8988T (cell line): ENCODE data around the gene NAV2.

Source experiments
- DNase-seq: peaks from one replicate; pipeline ENCODE4 v3.0.0; 2011

The NAV2 gene

DNA sequence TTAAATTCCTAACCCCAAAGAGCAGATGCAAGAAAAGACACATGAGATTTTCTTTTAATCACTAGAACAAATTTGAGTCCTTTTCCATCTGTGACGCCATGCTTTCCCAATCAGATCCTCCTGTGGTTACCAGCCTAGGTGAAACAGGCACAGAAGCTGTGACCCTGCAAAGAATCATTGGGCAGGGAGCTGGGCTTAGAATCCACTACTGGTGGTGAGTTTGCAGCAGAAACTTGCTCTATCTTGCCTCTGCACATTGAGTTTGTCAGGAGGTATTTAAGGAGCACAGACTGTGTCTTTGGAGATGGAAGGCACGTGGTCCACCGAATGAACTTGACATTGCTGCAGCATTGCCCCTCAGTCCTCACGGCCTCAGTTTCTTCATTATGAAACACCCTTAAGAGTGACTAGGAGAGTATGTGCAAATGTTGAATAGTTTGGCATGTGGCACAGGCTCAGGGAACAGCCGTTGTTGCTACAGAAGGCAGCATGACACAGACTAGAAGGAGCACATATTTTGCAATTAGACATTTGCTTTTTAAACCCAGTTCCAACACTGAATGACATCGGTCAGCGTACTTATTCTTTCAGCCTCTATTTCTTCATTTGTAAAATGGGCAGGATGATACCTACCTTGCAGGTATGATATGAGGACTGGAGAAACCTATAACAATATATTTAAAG lies 320.1 kb downstream of the NAV2 start:
- no peak for DNase-seq

DNA sequence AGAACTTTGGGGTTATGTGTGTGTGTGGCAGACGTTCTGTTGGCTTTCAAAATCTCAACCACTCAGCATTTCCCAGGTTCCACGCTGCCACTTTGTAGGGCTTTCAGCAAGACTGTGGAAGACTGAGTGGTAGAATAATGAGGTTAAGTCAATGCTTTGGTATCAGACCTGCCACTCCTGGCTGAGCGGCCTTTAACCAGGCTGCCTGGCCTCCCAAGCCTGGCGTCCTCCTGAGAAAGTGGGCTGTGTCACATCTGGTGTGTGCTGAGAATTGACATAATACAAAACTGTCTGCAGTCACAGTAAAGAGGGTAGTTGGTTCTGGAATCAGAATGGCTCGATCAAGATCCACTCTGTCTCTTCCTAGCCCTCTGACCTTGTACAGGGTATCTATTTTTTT lies 321.2 kb downstream of the NAV2 start:
- no peak for DNase-seq

DNA sequence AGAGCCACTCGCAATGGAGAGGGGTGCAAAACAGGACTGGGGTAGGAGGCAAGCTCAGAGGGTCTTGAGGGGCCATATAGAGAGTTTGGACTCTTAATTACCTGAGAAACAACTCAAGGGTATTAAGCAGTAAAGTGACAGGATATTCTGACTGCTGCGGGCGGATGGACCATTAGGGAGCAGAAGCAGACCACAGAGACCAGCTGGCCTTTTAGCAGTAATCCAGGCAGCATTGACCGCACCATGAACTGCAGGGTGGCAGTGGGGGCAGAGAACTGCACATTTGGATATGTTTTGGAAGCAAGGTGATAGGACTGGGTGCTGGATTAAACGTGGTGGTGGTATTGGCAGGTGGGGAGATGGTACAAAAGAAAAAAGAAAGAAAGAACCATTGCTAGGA lies 322.3 kb downstream of the NAV2 start:
- DNase-seq = no peak

DNA sequence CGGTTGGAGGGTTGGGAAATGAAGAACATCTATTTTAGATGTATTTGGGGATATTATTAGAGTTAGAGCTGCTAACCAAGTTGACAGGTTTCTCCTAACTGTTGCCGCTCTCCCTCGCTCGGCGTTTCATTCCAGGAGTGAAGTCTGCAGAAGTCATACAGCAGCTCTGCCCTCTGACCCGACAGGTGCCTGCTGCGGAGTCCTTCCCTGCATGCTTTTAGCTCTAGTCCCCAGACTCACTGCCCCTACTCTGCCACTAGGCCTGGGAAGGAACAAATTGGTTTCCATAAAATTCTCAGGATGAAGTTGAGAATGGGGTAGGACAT lies 322.7 kb downstream of the NAV2 start:
- DNase-seq = no peak

DNA sequence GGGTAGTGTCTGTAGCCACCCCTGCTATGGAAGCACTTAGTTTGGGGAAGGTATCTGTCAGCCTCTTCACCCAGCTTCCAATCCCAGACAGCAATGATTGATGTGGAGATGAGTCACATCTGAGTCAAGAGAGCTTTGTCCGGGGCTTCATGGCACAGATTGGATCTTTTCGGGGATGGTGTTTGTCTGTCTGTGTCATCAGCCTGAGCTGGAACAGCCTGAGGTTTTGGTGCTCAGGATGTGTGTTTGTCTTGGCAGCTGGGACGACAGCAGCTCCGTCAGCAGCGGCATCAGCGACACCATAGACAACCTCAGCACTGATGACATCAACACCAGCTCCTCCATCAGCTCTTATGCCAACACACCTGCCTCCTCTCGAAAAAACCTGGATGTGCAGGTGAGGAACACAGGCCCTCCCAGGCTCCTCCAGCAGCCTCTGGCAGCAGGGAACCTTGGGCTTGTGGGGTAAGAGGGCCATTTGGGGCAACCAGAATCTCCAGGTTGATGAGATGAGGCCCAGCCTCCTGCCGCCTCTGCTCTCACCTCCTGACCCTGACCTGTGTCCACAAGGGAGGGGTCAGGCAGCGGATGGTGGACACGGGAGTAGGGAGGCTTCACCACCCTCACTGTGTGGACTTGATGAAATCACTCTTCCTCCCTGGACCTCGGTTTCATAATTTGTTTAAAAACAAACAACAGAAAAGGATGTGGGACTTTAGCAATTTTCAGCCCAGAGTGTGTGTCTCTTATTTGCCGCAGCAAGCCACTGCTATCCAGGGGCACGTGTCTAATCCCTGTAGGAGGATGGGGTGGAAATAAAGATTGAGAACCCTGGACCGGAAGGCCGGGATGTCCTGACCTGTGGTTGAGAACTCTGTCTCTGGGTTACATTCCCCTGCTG lies 323.3 kb downstream of the NAV2 start:
- DNase-seq = no peak

DNA sequence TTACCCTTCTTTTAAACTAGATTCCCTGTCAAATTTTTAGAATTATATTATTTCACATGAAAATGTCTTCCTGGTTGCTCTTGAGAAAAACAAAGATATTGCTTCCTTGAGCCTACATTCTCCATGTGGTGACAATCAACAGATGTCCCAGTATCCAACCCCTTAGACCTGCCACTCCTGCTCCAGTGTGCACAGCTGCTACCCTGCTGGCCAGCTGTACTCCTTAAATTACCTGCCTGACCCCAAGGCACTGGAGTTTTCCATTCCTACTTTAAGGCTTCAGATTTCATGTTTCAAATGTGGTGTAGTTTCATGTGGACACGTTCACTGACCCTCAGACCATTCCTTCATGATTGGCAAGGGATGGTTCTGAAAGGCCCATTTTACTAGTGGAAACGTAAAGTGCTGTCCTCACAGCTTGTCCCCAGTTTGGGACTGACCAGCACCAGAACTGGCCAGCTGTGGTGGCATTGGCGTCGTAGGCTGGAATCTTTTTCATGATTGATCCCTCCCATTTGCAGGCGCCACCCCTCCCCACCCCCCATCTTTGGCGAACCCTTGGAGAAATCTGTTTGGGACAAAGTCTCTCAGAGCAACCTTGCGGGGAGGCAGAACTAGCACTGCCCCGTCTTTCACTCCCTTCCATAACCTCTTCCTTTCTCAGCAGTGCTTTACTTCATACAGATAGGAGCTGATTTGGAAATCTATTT lies 324.1 kb downstream of the NAV2 start:
- DNase-seq = no peak

DNA sequence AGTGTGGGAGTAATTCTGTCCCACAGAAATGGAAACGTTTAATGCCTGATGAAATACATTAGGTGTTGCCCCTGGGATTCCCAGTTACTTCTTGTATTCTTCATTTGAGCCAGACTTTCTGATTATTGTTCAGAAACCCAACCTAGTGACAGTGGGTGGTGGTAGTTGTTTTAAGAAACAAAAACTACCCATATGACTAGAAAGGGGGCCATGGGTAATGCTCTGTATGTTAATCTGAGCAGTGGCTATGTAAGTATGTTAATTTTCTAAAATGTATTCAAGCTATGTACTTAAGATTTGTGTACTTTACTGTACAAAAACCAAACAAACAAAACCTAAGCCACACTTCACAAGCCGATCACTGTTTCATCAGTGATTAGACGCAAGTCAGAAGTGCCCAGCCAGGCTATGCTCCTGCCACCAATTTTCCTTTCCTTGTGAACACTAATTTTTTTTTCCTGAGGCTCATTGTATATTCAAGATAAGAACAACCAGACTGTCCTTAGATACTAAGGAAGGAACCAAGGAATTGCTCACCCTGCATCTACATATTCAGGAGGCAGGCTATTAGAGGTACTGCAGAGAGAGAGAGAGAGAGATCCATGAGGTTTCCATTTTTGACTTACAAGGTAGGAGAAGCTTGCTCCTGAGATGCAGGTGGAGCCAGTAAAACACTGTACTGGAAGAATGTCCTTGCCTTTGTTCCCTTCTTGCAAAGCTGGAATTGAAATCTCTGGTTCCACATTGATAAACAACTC lies 324.9 kb downstream of the NAV2 start:
- no peak for DNase-seq

DNA sequence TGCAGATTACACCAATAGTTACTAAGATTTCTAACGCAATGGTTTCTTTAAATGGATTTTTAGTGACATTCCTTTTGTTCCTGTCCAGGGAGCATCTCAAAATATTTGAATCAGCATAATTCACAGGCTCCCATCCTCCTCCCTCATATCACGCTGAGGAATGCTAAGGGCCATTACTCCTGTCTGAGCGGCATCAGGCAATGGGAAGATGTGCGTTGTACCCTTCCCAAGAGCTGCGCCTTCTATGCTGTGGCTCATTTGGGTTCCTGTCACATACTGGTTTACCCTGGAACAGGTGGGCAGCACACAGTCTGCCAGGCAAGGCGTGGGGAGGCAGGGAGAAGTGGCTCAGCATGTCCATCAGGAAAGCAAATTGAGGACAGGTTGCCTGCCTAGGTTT lies 325.8 kb downstream of the NAV2 start:
- DNase-seq = no peak

DNA sequence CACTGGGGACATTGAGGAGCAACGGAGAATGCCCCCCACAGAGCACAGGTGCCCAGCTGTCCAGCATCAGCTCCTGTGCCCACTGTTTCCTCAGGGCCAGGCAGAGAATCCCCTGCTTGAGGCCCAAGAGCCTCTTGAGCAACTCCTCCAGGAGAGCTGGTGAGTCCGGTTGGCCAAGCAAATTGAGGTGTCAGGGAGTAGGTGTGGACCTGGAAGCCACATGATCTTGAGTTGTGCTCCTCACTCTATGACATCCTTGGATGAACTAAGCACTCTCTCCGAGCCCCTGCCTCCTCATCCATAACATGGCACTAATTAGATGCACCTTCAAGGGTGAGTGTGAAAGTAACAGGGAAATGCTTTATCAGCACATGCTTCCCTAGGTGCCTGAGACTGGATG lies 326.3 kb downstream of the NAV2 start:
- no peak for DNase-seq

DNA sequence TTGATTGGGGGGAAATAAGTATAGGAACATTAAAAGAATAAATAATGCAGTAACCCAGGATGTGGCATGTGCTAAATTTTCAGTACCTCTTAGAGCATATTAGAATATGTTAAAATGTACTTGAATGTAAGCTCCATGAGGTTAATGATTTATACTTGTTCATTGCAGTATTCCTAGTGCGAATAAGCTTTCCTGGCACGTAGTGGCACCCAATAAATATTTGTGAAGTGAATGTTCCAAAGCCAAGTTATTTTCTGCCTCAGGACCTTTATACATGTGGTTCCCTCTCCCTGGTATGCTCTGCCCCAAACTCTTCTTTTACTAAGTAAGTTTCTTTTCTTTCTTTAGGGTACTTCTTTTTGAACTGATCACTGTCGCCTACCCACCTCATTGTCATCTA lies 328.9 kb downstream of the NAV2 start:
- DNase-seq = no peak

DNA sequence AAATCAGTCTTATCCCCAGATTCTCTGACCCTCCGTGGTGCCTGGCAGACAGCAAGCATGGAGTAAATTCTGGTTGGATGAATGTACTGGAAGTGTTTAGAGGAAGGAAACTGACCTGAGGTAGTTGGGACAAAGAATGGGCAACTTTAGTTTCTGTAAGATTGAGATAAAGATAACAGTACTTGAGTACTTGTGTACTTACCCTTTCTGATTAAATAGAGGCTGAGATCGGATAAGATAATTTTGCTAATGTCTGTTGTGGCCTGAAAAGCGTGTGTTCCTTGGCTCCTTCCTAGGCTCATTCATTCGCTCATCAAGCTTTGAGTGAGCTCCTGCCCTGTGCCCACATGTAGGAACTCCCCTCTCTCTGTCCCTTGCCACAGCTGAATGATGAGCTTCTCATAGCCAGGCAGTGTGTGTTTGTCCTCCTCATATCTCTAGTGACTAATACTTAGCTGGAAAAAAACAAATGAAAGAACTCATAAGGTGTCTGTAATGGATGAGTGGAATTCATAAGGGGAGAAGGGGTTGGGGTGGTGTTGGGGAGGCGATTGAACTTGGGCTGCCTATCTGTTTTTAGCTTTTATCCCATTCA lies 329.5 kb downstream of the NAV2 start:
- DNase-seq = no peak

DNA sequence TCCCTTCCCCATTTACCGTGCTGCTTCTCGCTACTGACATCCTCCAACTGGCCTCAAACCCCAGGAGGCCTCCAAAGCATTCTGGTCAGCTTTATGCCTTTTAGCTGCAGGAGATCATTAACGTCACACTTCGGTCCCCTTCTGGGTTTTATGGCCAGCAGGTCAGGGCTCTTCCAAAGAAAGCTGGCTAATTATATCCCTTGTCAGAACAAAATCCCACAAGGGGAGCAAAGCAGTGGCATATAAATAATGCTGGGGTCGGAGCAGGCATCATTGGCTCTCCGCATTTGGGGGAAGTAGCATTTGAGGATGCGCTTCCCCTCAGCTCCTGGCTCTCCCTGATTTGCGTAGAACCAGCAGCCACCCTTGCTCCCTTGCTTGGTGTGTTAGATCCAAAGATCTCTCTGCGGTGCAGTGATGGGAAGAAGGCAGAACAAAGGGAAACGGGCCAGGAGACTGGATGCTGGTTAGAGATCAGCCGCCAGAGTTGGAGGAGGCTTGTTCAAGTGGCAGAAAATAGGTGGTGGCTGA lies 330.2 kb downstream of the NAV2 start:
- DNase-seq = no peak

DNA sequence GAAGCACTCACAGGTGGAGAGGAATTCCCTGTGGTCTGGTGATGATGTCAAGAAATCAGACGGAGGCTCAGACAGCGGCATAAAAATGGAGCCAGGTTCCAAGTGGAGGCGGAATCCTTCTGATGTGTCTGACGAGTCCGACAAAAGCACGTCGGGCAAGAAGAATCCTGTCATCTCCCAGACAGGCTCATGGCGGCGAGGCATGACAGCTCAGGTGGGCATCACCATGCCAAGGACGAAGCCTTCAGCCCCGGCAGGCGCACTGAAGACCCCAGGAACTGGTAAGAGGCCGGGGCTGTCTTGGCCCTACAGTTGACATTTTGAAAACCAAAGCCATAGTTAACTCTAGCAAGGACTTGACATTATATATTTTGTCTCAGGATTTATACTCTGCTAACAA lies 331.4 kb downstream of the NAV2 start:
- no peak for DNase-seq

DNA sequence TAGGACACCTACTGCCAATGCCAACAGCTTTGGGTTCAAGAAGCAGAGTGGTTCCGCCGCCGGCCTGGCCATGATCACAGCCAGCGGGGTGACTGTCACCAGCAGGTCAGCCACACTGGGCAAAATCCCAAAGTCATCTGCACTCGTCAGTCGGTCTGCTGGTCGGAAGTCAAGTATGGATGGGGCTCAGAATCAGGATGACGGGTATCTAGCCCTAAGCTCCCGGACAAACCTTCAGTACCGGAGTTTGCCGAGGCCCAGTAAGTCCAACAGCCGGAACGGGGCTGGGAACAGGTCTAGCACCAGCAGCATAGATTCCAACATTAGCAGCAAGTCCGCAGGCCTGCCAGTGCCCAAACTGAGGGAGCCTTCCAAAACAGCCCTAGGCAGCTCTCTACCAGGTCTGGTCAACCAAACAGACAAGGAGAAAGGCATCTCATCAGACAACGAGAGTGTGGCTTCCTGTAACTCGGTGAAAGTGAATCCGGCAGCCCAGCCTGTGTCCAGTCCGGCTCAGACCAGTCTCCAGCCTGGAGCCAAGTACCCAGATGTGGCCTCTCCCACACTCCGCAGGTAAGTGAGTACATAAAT lies 332.6 kb downstream of the NAV2 start:
- DNase-seq = no peak

DNA sequence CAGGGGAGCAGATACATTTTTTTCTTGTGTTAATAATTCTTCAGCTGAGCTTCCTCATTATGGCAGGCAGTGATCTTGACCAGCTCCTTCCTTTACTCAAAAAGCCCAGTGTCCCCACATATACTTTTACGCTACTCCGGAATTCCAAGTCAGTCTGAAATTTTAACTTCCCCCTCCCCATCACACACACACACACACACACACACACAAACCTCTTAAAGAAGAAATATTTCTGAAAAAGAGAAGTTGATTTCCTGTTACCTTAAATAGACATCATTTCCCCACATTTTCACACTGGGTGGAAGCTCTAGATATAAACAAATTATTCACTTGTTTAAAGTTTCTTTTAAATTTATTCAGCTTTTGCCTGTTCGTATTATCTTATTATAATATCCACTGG lies 333.8 kb downstream of the NAV2 start:
- no peak for DNase-seq

DNA sequence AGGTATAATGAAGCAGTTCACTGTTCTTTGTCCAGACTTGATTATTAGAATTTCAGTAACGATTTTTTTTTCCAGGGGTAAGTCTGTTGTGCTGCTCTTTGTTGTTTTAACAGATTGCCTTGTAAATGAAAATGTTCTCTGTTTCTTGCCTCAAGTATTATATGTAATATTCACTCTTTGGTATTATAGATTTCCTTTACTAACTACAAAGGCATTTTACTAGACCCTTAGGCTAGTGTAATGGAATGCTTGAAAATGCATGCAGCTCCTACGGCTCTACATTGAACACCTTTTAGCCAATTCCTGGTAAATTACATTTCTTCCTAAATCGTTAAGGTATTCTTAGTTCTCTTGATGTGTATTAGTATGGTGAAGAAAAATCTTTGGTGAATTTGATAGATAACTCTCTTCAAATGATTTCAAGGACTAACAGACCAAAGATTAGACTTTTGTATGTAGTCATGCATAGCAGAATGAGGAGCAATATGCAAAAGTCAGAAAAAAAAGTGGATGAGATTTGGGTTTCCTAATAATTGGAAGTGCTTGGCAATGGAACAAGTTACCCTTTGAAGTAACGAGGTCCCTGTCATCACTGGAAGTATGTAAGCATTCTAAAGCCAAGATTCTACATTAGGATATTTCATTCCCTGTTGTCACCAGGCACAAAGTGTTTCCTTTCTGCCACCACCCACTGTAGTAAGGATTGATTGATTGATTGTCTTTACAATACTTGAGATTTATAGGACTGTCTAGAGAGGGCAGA lies 334.6 kb downstream of the NAV2 start:
- no peak for DNase-seq

DNA sequence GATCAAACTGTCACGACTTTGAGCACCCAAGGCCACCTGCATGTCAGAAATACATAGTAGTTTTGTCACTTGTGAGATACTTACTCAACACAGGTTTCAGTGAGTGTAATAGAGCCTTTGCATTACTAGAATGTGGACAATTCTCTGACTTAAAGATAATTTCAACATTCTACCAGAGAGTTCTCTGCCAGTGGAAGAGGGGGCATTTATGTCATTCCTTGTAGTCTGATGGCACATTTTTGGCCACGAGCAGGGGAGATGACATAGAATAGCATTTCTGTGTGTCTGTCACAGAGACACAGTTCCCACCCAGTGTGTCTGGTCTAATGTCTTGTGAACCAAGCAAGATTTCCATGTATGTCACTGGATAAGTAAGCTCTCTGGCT lies 335.1 kb downstream of the NAV2 start:
- no peak for DNase-seq

DNA sequence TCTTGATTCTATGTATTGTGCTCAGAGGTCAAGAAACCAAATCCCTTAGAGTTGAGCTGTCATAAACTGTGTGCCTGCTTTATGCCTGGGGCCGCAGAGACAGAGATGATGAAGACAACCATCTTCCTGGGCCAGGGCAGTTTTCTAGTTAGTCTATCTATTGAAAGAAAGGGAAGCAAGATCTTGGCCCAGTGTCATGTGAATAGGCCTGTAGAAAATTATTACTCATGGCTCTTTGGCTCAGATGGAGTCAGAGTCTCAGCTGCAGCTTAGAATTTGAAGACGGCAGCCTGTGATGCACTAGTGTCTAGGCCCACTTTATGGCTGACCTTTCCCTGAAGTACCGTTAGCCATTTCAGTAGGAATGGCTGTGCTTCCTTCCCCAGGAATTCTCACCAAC lies 335.6 kb downstream of the NAV2 start:
- DNase-seq = no peak

DNA sequence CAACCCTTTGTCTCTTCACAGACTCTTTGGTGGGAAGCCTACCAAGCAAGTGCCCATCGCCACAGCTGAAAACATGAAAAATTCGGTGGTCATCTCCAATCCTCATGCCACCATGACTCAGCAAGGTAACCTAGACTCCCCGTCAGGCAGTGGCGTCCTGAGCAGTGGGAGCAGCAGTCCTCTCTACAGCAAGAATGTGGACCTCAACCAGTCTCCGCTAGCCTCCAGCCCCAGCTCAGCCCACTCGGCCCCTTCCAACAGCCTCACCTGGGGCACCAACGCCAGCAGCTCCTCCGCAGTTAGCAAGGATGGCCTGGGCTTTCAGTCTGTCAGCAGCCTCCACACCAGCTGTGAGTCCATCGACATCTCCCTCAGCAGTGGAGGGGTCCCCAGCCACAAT lies 336.1 kb downstream of the NAV2 start:
- DNase-seq = no peak

DNA sequence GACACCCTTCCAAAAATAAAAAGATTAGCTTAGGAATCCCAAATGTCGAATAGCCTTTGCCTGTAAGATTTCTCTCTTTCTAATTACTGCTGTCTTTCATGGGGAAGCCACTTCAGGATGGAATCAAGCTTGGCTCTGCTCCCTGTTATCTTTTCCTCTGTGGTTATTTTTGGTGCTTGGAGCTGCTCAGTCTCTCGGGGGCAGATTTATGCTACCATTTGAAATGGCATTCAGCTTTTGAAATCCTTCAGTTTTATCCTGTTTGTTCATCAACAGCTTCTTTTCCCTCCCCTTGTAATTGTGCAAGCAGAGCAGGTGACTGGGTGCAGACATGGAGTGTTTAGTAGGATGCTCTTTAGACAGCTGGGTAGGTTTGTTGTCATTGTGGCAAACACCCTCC lies 336.6 kb downstream of the NAV2 start:
- no peak for DNase-seq

DNA sequence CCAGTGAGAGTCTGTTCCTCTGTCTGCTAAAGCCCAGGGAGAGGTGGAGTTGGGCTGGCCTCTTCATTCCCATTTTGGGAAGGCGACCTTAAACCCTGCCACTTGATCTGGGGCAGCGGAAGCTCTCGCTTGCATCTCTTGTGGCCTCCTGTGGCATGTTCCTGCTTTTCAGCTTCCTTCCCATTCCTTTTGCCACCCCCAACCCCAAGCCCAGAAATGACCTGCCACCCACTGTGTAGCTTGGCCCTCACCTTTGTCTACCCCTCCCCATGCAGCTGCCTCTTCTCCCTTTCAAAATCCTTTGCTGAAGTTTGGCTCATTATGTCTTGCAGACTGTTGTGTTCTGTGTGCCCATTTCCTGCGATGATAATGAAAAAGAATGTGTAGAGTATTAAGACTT lies 337.4 kb downstream of the NAV2 start:
- no peak for DNase-seq
